K562 (cell line): ENCODE measurements around the gene IRX5. TPM values are rescaled to one million over a fixed set of nuclear protein-coding genes. Genes with fewer than 3 reads are reported as not detected.

ENCODE experiments used
- ATAC-seq: fragments of 200-7000 bp; cut with Tn5 transposase; 3 replicates; pipeline ENCODE4 v1.9.1; 2020; ENCODE audit warnings: moderate library complexity
- BruUV-seq: library from RNA; stranded (reverse); fragments of 400-500 nt; replicated peaks from 2 replicates; lab custom pipeline; 2021; lab: Mats Ljungman, UMichigan
- CTCF ChIA-PET: fragments of 300-600 bp; formaldehyde crosslinking; extraction: SDS; loops from one replicate; lab custom pipeline; 2021; ENCODE audit warnings: low intra/inter-chr PET ratio; lab: Yijun Ruan, JAX
- POLR2A ChIA-PET: fragments of 300-600, 350-650 bp; sonication (Branson Sonifier 250); formaldehyde crosslinking; extraction: SDS; loops from one replicate; lab custom pipeline; 2021; ENCODE audit warnings: antibody characterized with exemption, inconsistent platforms; lab: Yijun Ruan, JAX
- DNase-seq, 4 experiments: peaks; one replicate each; pipeline versions ENCODE4 v3.0.0 to v3.0.0-alpha.2; 2011 to 2018; ENCODE audit warnings: low spot score in 3 of 4, mixed read lengths in 3 of 4; ENCODE audit errors: extremely low read depth in 1 of 4
- FAIRE-seq: peaks from 2 replicates; lab custom pipeline; 2011; peaks lifted over from hg19 to GRCh38; lab: Jason Lieb, UNC
- H2AFZ ChIP-seq: 2 replicates; pipeline ENCODE4 v1.6.0; 2011; ENCODE audit warnings: low read depth, low read length, control low read depth, inconsistent platforms
- H3K27ac ChIP-seq: fragments of 200-600 bp; 3 replicates; pipeline ENCODE4 v1.8.0; 2011; ENCODE audit warnings: low read depth, mild to moderate bottlenecking, control low read depth, inconsistent platforms, low read length, moderate library complexity, mixed read lengths; ENCODE audit errors: extremely low read depth
- H3K27me3 ChIP-seq, 2 experiments: fragments of 300-600 bp in 1 of 2; 2 replicates in 1 of 2; 3 replicates in 1 of 2; pipeline versions ENCODE4 v1.6.0 to v1.8.0; 2011; ENCODE audit warnings: inconsistent platforms in 2 of 2, low read length in 2 of 2, mild to moderate bottlenecking in 1 of 2, mixed read lengths in 1 of 2, moderate library complexity in 1 of 2; ENCODE audit not compliant: control insufficient read depth in 2 of 2, insufficient read depth in 2 of 2
- H3K36me3 ChIP-seq: fragments of 300-600 bp; 3 replicates; pipeline ENCODE4 v1.8.0; 2011; ENCODE audit warnings: mild to moderate bottlenecking, low read length, inconsistent platforms; ENCODE audit not compliant: control insufficient read depth, insufficient read depth
- H3K4me1 ChIP-seq, 2 experiments: fragments of 200-600 bp in 1 of 2; replicated peaks in 1 of 2; 2 replicates in 1 of 2; 3 replicates in 1 of 2; pipeline versions ENCODE4 v1.5.1 to v1.8.0; 2011; ENCODE audit warnings: inconsistent platforms in 2 of 2, low read length in 2 of 2, mild to moderate bottlenecking in 1 of 2, mixed read lengths in 1 of 2, moderate library complexity in 1 of 2; ENCODE audit not compliant: control insufficient read depth in 2 of 2, insufficient read depth in 2 of 2
- H3K4me2 ChIP-seq: 2 replicates; pipeline ENCODE4 v1.6.1; 2011; ENCODE audit warnings: low read length, control low read depth, inconsistent platforms, mixed read lengths; ENCODE audit not compliant: insufficient read depth
- H3K4me3 ChIP-seq: fragments of 200-600 bp; sonication (generic), shearing (Covaris generic); 2 replicates; pipeline ENCODE4 v1.5.1; 2016; ENCODE audit warnings: control low read depth, inconsistent platforms
- H3K79me2 ChIP-seq: fragments of 200-600 bp; 3 replicates; pipeline ENCODE4 v1.8.0; 2011; ENCODE audit warnings: low read length, inconsistent platforms; ENCODE audit not compliant: control insufficient read depth, insufficient read depth
- H3K9ac ChIP-seq, 2 experiments: 2 replicates each; pipeline versions ENCODE4 v1.6.0 to v1.6.1; 2011; ENCODE audit warnings: low read depth in 2 of 2, low read length in 2 of 2, control low read depth in 1 of 2, inconsistent platforms in 1 of 2, mild to moderate bottlenecking in 1 of 2, mixed read lengths in 1 of 2; ENCODE audit not compliant: insufficient read depth in 1 of 2
- H3K9me1 ChIP-seq: one replicate; pipeline ENCODE4 v1.6.0; 2011; ENCODE audit warnings: inconsistent platforms, mild to moderate bottlenecking, low read length, moderate library complexity; ENCODE audit not compliant: control insufficient read depth, insufficient read depth
- H3K9me3 ChIP-seq: replicated peaks from 2 replicates; pipeline ENCODE4 v1.5.1; 2011; ENCODE audit warnings: low read depth, low read length, inconsistent platforms; ENCODE audit not compliant: control insufficient read depth, insufficient read depth
- H4K20me1 ChIP-seq: replicated peaks from 2 replicates; pipeline ENCODE4 v1.6.1; 2011; ENCODE audit warnings: low read length, inconsistent platforms, mixed read lengths; ENCODE audit not compliant: control insufficient read depth, insufficient read depth
- CTCF ChIP-seq, 3 experiments: IDR thresholded peaks in 2 of 3; conservative IDR thresholded peaks in 1 of 3; 2 replicates each; pipeline ENCODE4 v1.5.1; 2011 to 2012; ENCODE audit warnings: low read length in 3 of 3, mild to moderate bottlenecking in 3 of 3, control low read depth in 2 of 3, improper control_type of control experiment in 1 of 3, inconsistent platforms in 1 of 3, low read depth in 1 of 3, mixed read lengths in 1 of 3, moderate library complexity in 1 of 3; ENCODE audit not compliant: insufficient read depth in 2 of 3
- DNMT1 ChIP-seq: fragments of 450-650 bp; IDR thresholded peaks from 2 replicates; pipeline ENCODE4 v1.6.1; 2016; ENCODE audit warnings: antibody characterized with exemption, mild to moderate bottlenecking
- FOS ChIP-seq: IDR thresholded peaks from 3 replicates; pipeline ENCODE4 v1.6.1; 2011; ENCODE audit not compliant: insufficient read length; ENCODE audit errors: extremely low read depth
- FOSL1 ChIP-seq: fragments of 200-800 bp; sonication (Bioruptor generic); conservative IDR thresholded peaks from 2 replicates; pipeline ENCODE4 v1.6.1; 2016; ENCODE audit warnings: missing genetic modification characterization, missing compliant biosample characterization
- FOXA3 ChIP-seq, 2 experiments: fragments of 450-650 bp in 1 of 2; sonication (generic) in 1 of 2; formaldehyde crosslinking; IDR thresholded peaks in 1 of 2; conservative IDR thresholded peaks in 1 of 2; 2 replicates each; pipeline versions ENCODE4 v1.4.0 to v1.8.0; 2020 to 2022; ENCODE audit warnings: mild to moderate bottlenecking in 2 of 2, missing genetic modification reagents in 1 of 2
- GABPB2 ChIP-seq: fragments of 250-450 bp; sonication (Bioruptor Pico); conservative IDR thresholded peaks from 2 replicates; pipeline ENCODE4 v1.5.1; 2021; ENCODE audit warnings: mild to moderate bottlenecking
- JUN ChIP-seq, 2 experiments: sonication (generic) in 1 of 2; formaldehyde crosslinking in 1 of 2; IDR thresholded peaks; 2 replicates each; pipeline versions ENCODE4 v1.6.1 to v1.8.0; 2012 to 2022; ENCODE audit warnings: borderline replicate concordance in 2 of 2, mild to moderate bottlenecking in 2 of 2, improper control_type of control experiment in 1 of 2, low read depth in 1 of 2, low read length in 1 of 2, missing genetic modification reagents in 1 of 2
- MAFK ChIP-seq: IDR thresholded peaks from 2 replicates; pipeline ENCODE4 v1.6.1; 2011; ENCODE audit warnings: low read length, improper control_type of control experiment
- MBD2 ChIP-seq: sonication (generic); IDR thresholded peaks from 2 replicates; pipeline ENCODE4 v1.6.1; 2016; ENCODE audit warnings: low read depth, borderline replicate concordance
- PHF21A ChIP-seq: fragments of 450-650 bp; IDR thresholded peaks from 2 replicates; pipeline ENCODE4 v1.6.1; 2017; ENCODE audit warnings: low read depth, borderline replicate concordance
- PHTF2 ChIP-seq: fragments of 250-450 bp; sonication (Bioruptor Pico); IDR thresholded peaks from 2 replicates; pipeline ENCODE4 v1.5.0; 2021; ENCODE audit warnings: mild to moderate bottlenecking
- PPARD ChIP-seq: fragments of 250-450 bp; sonication (Bioruptor Pico); IDR thresholded peaks from 2 replicates; pipeline ENCODE4 v1.8.0; 2022; ENCODE audit warnings: inconsistent platforms, mild to moderate bottlenecking, moderate library complexity
- PTRF ChIP-seq: fragments of 450-650 bp; IDR thresholded peaks from 2 replicates; pipeline ENCODE4 v1.6.1; 2016; ENCODE audit warnings: mild to moderate bottlenecking, missing genetic modification characterization, missing compliant biosample characterization
- TCF7L2 ChIP-seq: fragments of 150-350 bp; IDR thresholded peaks from 2 replicates; pipeline ENCODE4 v1.6.1; 2016; ENCODE audit warnings: low read depth, mild to moderate bottlenecking, low read length, moderate library complexity
- U2AF1 ChIP-seq: fragments of 200-400 bp; formaldehyde crosslinking; optimal IDR thresholded peaks from 2 replicates; pipeline ENCODE3; 2017; ENCODE audit warnings: mild to moderate bottlenecking, low read depth, low read length, moderate library complexity
- ZBTB8A ChIP-seq: fragments of 450-650 bp; IDR thresholded peaks from 2 replicates; pipeline ENCODE4 v1.6.1; 2018; ENCODE audit warnings: mild to moderate bottlenecking, moderate library complexity; ENCODE audit not compliant: partially characterized antibody
- ZNF140 ChIP-seq: fragments of 250-450 bp; sonication (Bioruptor Pico); IDR thresholded peaks from 2 replicates; pipeline ENCODE4 v1.8.0; 2021; ENCODE audit warnings: moderate library complexity, mild to moderate bottlenecking, inconsistent platforms
- ZNF431 ChIP-seq: sonication (generic); formaldehyde crosslinking; IDR thresholded peaks from 2 replicates; pipeline ENCODE4 v1.8.0; 2022; ENCODE audit warnings: mild to moderate bottlenecking, missing genetic modification reagents
- WGBS: fragments of 100-300 bp; shearing (Covaris generic); methylation state at CpG from one replicate; pipeline ENCODE4 v1.1.6; 2016; ENCODE audit warnings: low coverage, mixed read lengths; ENCODE audit not compliant: insufficient coverage; ENCODE audit errors: missing lambda C conversion rate; 5-methylcytosine and 5-hydroxymethylcytosine counted together
- in situ Hi-C: fragments of 300-500 bp; cut with MboI; formaldehyde crosslinking; loops from 4 replicates; pipeline ENCODE4 v1.15.0; 2018; ENCODE audit warnings: inconsistent platforms, mixed read lengths
- intact Hi-C: fragments of 100-400 bp; cut with micrococcal nuclease; formaldehyde crosslinking; loops from 2 replicates; pipeline ENCODE4 v1.14.2; 2022
- polyA plus RNA-seq, 8 experiments: library from polyadenylated mRNA; depleted of rRNA in 4 of 8; stranded (reverse) in 5 of 8; unstranded in 3 of 8; fragments of >200 nt; fragmentation: Nextera tagmentation in 2 of 8; fragmentation: Illumina TruSeq in 1 of 8; extraction: Ambion mirVana in 2 of 8; extraction: Trizol in 1 of 8; gene quantifications; 2 replicates each; pipeline versions ENCODE4 v1.2.1 to v1.2.3, GENCODE V29; 2011 to 2014; ENCODE audit warnings: inconsistent platforms in 1 of 8, missing spikeins in 1 of 8
- total RNA-seq, 7 experiments: library from RNA; depleted of rRNA in 6 of 7; stranded (reverse); fragments of >200 nt in 6 of 7; fragmentation: Illumina TruSeq in 2 of 7; extraction: Trizol in 2 of 7; gene quantifications; 2 replicates each; pipeline versions ENCODE4 v1.2.1 to v1.2.3, GENCODE V29; 2011 to 2021; ENCODE audit warnings: low replicate concordance in 1 of 7

The IRX5 gene
- total and polyA plus RNA-seq, 9 of the 15 experiments (the other 6 are each of a cell fraction or from before 2014, with no cell fraction given), result 0.20 to 4.2 (median 0.94) TPM

- TF ChIP-seq PPARD (CRISPR knock-in tag) (no peak), DNMT1 (no peak), CTCF (IDR thresholded peaks at IDR 0.05 in 2 of 3, conservative IDR thresholded peaks at IDR 0.05 in 1 of 3; ENCODE audit: insufficient read depth in 2 of 3, low read depth in 1 of 3, low read length in 3 of 3) (peak in 2 of 3 experiments; percentile 28 to 34; a peak in 2 of 6 replicates)
- TF ChIP-seq, all 486 proteins: peak for 3
Observed at GRCh38 chr16:54942353-54942943, 11.8 kb downstream of the IRX5 start (continued).

- Histone ChIP-seq H3K9ac (no peak overlapping the region), H3K27me3 (peaks cover 19 to 28% of the 10 kb centered on the region in 2 experiments; a peak in 4 of 5 replicates), H3K9me3 (no peaks in the 10 kb centered on the region), H3K4me1 (peaks cover 0 to 8% of the 10 kb centered on the region in 2 experiments; a peak in 2 of 5 replicates), H4K20me1 (no peaks in the 10 kb centered on the region; the same call in 1 of the 2 replicates), H3K36me3 (no peaks in the 10 kb centered on the region), H3K27ac (no peak overlapping the region), H3K4me3 (no peak overlapping the region), H2AFZ (no peak overlapping the region), H3K9me1 (no peaks in the 10 kb centered on the region), H3K4me2 (no peak overlapping the region), H3K79me2 (no peaks in the 10 kb centered on the region)
- TF ChIP-seq MBD2 (no peak), GABPB2 (CRISPR knock-in tag) (no peak), ZNF140 (CRISPR knock-in tag) (no peak), ZBTB8A (no peak), FOXA3 (CRISPR knock-in tag; conservative IDR thresholded peaks at IDR 0.05 in 1 of 2, IDR thresholded peaks at IDR 0.05 in 1 of 2) (no peak), U2AF1 (no peak), TCF7L2 (no peak), PHF21A (no peak), FOSL1 (tag) (no peak), MAFK (no peak), JUN (IDR thresholded peaks at IDR 0.05; ENCODE audit: borderline replicate concordance, low read depth, low read length) (no peak), JUN (CRISPR knock-in tag; IDR thresholded peaks at IDR 0.05; ENCODE audit: borderline replicate concordance) (no peak), ZNF431 (CRISPR knock-in tag) (no peak), PHTF2 (CRISPR knock-in tag) (no peak), PTRF (tag) (no peak), FOS (no peak)
- BruUV-seq, result no TSS peak
- intact Hi-C loops, result no loop called here
- no peak for ATAC-seq
- 0% methylated on average over 1 of the region's 1 CpG for WGBS
- POLR2A ChIA-PET, result no interaction called here
- CTCF ChIA-PET, result no interaction called here
- in situ Hi-C loops, result no loop called here
- no peak for DNase-seq
- FAIRE-seq, result no peak
Observed at GRCh38 chr16:54944002-54944401, 13.3 kb downstream of the IRX5 start.
